HFFc6 (cell line): ENCODE measurements around the gene UGT1A1. TPM values are rescaled to one million over a fixed set of nuclear protein-coding genes. Genes with fewer than 3 reads are reported as not detected.
"Not testable (repeated sequence)": the region's sequence is repeated elsewhere in the genome, so short reads cannot be mapped to it uniquely, and the experiment has no call there.

Experiments used
- DNase-seq: peaks from one replicate; pipeline ENCODE4 v3.0.0-alpha.2; 2018
- H3K27ac Mint-ChIP-seq: 2 replicates; pipeline ENCODE4 v1.8.0; 2020; ENCODE audit warnings: mild to moderate bottlenecking, mixed read lengths
- H3K27me3 Mint-ChIP-seq: 2 replicates; pipeline ENCODE4 v1.8.0; 2021; ENCODE audit warnings: mild to moderate bottlenecking, moderate library complexity, mixed read lengths; ENCODE audit not compliant: insufficient read depth
- H3K36me3 Mint-ChIP-seq: 2 replicates; pipeline ENCODE4 v1.8.0; 2021; ENCODE audit warnings: low read depth, mixed read lengths
- H3K4me1 Mint-ChIP-seq: 2 replicates; pipeline ENCODE4 v1.8.0; 2020; ENCODE audit warnings: low read depth, mixed read lengths
- H3K4me3 Mint-ChIP-seq: 2 replicates; pipeline ENCODE4 v1.8.0; 2020; ENCODE audit warnings: mild to moderate bottlenecking, moderate library complexity, mixed read lengths
- H3K9me3 Mint-ChIP-seq: 2 replicates; pipeline ENCODE4 v1.8.0; 2020; ENCODE audit warnings: mild to moderate bottlenecking, mixed read lengths
- total RNA-seq, 6 experiments: library from RNA; stranded (reverse); fragmentation: NEBNext Ultra II Directional; extraction: Animal tissue kit (Norgen Biotek cat#: 25700); gene quantifications; 2 replicates in 1 of 6; 3 replicates in 5 of 6; pipeline ENCODE4 v1.2.3, GENCODE V29; 2021
- TF ChIP-seq, protein P1 (sequence below): fragments of 200-600 bp; sonication (generic); IDR thresholded peaks from 2 replicates; pipeline ENCODE4 v1.5.0; 2021; ENCODE audit warnings: antibody characterized with exemption, mild to moderate bottlenecking

Gene UGT1A1
- total RNA-seq, 6 experiments from 2014 or later = not detected

DNA sequence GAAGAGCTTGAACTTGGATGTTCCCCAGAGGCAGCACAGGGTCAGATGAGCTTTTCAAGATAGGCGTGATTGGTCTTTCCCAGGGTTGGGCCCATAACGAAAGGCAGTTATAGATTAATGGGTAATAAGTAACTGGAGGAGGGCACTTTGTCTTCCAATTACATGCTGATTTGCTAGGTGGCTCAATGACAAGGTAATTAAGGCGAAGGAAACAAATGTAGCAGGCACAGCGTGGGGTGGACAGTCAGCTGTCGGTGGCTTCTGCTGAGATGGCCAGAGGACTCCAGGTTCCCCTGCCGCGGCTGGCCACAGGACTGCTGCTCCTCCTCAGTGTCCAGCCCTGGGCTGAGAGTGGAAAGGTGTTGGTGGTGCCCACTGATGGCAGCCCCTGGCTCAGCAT is 41.5 kb upstream of the UGT1A1 start, which contains the start of gene UGT1A4:
Gene UGT1A4, plus strand, starts transcription at position 185 of the 400 bp plus-strand sequence. Its CDS starts 85 bp downstream, at position 270.
- DNase-seq = no peak
- Mint-ChIP-seq H3K9me3 (no peaks in the 10 kb centered on the region), H3K4me1 (no peaks in the 10 kb centered on the region), H3K27ac (no peak within 1 kb of the TSS), H3K27me3 (peaks cover 10% of the 10 kb centered on the region), H3K36me3 (no peaks in the 10 kb centered on the region), H3K4me3 (no peak within 1 kb of the TSS)
- TF ChIP-seq, protein P1, sequence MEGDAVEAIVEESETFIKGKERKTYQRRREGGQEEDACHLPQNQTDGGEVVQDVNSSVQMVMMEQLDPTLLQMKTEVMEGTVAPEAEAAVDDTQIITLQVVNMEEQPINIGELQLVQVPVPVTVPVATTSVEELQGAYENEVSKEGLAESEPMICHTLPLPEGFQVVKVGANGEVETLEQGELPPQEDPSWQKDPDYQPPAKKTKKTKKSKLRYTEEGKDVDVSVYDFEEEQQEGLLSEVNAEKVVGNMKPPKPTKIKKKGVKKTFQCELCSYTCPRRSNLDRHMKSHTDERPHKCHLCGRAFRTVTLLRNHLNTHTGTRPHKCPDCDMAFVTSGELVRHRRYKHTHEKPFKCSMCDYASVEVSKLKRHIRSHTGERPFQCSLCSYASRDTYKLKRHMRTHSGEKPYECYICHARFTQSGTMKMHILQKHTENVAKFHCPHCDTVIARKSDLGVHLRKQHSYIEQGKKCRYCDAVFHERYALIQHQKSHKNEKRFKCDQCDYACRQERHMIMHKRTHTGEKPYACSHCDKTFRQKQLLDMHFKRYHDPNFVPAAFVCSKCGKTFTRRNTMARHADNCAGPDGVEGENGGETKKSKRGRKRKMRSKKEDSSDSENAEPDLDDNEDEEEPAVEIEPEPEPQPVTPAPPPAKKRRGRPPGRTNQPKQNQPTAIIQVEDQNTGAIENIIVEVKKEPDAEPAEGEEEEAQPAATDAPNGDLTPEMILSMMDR = no peak

- H3K4me3 Mint-ChIP-seq = no peak within 1 kb of the TSS
- no peaks in the 10 kb centered on the region; the same call in 1 of the 2 replicates for H3K27me3 Mint-ChIP-seq
- TF ChIP-seq, protein P1 = no peak
- H3K9me3 Mint-ChIP-seq = peaks cover 4% of the 10 kb centered on the region
- H3K4me1 Mint-ChIP-seq = no peaks in the 10 kb centered on the region
- DNase-seq = no peak
- no peak within 1 kb of the TSS for H3K27ac Mint-ChIP-seq
- H3K36me3 Mint-ChIP-seq = no peaks in the 10 kb centered on the region
Measured at GRCh38 chr2:233728723-233729301, 31.3 kb upstream of the UGT1A1 start, which contains the start of gene UGT1A3. TSS of gene UGT1A3 (plus strand) at chr2:233729042. CDS start at chr2:233729127, 85 bp downstream.

GRCh38 chr2:233736868-233737653 is 23.0 kb upstream of the UGT1A1 start:
- not testable (repeated sequence) for H3K36me3 Mint-ChIP-seq, H3K27me3 Mint-ChIP-seq, H3K27ac Mint-ChIP-seq, DNase-seq, H3K4me1 Mint-ChIP-seq, H3K9me3 Mint-ChIP-seq, H3K4me3 Mint-ChIP-seq

DNA sequence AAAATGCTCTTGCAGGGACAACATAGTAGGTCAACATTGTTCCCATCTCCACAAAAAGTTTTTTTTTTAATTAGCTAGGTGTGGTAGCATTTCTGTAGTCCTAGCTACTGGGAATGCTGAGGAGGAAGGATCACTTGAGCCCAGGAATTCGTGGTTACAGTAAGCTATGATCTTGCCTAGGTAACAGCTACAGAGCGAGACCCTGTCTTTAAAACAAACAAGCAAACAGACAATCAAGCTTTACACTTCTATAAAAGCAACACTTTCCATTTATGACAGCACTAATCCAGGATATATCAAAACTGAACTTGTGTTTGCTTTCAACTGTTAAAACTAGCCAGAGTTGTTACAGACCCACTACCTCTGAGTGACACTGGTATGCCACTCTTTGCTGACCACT is 19.2 kb upstream of the UGT1A1 start:
- Mint-ChIP-seq H3K27ac (no peak overlapping the region), H3K36me3 (no peaks in the 10 kb centered on the region), H3K4me3 (no peak overlapping the region), H3K27me3 (peaks cover 13% of the 10 kb centered on the region), H3K9me3 (peaks cover 10% of the 10 kb centered on the region; the same call in 1 of the 2 replicates), H3K4me1 (no peaks in the 10 kb centered on the region)
- TF ChIP-seq, protein P1 = no peak
- no peak for DNase-seq

GRCh38 chr2:233743464-233744259 is 16.4 kb upstream of the UGT1A1 start:
- DNase-seq = no peak
- TF ChIP-seq, protein P1 = no peak
- H3K4me1 Mint-ChIP-seq = no peaks in the 10 kb centered on the region
- H3K27me3 Mint-ChIP-seq = peaks cover 7% of the 10 kb centered on the region; the same call in 1 of the 2 replicates
- H3K36me3 Mint-ChIP-seq = no peaks in the 10 kb centered on the region
- no peak overlapping the region for H3K27ac Mint-ChIP-seq
- no peak overlapping the region for H3K4me3 Mint-ChIP-seq
- H3K9me3 Mint-ChIP-seq = peaks cover 6% of the 10 kb centered on the region; the same call in 1 of the 2 replicates
